ENCODE measurements around the gene LRRC3.

LRRC3 gene

DNA sequence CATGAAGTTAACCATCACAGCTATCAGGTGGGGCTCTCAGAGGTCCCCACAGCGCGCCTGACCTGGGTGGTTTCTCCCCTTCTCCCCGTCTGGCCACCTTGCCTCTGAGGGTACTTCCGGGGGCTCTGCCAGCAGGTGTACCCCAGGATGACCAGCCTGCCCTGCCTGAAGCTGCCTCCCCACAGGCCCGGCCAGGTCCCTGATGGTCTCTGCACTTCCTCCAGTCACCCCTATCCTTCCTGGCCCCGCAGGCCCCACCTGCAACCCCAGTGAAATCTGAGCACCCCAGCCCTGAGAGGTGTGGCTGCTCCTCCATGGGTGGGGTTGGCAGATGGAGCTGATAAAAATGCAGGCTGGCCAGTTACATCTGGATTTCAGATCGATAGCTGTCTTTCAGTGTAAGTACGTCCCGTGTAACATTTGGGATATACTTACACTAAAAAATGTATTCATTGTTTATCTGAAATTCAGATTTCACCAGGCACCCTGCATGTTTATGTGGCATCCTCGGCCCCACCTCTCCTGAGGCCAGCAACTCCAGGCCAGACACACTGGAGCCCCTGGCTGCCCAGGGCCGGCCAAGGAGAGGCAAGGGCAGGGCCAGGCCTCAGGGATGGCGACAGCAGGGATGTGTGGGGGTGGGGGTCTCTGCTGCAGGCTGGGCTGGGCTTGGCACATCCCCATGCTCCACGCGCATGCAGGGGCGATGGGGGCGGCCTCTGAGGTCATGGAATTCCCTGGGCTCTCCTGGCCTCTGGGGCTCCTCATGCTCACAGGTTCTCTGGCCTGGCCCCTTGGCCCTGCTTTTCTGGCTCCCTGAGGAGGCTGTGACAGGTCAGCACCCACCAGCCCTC lies 25.1 kb downstream of the LRRC3 start:
- TF ChIP-seq, protein P1, sequence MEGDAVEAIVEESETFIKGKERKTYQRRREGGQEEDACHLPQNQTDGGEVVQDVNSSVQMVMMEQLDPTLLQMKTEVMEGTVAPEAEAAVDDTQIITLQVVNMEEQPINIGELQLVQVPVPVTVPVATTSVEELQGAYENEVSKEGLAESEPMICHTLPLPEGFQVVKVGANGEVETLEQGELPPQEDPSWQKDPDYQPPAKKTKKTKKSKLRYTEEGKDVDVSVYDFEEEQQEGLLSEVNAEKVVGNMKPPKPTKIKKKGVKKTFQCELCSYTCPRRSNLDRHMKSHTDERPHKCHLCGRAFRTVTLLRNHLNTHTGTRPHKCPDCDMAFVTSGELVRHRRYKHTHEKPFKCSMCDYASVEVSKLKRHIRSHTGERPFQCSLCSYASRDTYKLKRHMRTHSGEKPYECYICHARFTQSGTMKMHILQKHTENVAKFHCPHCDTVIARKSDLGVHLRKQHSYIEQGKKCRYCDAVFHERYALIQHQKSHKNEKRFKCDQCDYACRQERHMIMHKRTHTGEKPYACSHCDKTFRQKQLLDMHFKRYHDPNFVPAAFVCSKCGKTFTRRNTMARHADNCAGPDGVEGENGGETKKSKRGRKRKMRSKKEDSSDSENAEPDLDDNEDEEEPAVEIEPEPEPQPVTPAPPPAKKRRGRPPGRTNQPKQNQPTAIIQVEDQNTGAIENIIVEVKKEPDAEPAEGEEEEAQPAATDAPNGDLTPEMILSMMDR (IDR thresholded peaks at IDR 0.05; ENCODE audit: borderline replicate concordance, insufficient read depth, low read depth, low read length) = no peak

DNA sequence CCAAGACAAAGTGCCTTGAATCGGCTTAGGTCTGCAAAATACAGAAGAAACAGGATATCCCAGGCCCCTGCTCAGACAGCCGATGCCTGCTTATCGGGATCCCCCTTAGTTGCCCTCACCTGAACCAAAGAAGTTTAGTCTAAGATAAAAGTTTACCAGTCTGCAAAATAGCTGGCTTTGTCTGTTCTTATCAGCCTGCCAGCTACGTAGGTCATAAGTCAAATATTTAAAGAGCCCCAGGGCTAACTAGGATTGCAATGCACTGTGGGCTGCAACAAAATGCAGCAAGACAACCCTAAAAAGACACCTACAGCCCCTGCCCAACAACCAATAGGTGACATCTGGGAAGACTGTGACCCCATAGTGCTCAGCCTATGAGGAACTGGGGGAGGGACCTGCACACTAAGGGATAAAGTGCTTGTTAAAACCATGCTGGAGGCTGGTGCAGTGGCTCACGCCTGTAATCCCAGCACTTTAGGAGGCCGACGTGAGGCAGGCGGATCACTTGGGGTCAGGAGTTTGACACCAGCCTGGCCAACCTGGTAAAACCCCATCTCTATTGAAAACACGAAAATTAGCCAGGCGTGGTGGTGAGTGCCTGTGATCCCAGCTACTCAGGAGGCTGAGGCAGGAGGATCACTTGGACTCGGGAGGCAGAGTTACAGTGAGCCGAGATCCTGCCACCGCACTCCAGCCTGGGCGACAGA lies 27.4 kb downstream of the LRRC3 start:
- TF ChIP-seq, protein P1 (IDR thresholded peaks at IDR 0.05; ENCODE audit: borderline replicate concordance, insufficient read depth, low read depth, low read length) = no peak
- no peak overlapping the region for H3K4me3 ChIP-seq (ENCODE audit: low read depth, low read length)

More for the DNA sequence above, 25.1 kb downstream of the LRRC3 start:
- no peak overlapping the region for H3K4me3 ChIP-seq (ENCODE audit: low read depth, low read length)

DNA sequence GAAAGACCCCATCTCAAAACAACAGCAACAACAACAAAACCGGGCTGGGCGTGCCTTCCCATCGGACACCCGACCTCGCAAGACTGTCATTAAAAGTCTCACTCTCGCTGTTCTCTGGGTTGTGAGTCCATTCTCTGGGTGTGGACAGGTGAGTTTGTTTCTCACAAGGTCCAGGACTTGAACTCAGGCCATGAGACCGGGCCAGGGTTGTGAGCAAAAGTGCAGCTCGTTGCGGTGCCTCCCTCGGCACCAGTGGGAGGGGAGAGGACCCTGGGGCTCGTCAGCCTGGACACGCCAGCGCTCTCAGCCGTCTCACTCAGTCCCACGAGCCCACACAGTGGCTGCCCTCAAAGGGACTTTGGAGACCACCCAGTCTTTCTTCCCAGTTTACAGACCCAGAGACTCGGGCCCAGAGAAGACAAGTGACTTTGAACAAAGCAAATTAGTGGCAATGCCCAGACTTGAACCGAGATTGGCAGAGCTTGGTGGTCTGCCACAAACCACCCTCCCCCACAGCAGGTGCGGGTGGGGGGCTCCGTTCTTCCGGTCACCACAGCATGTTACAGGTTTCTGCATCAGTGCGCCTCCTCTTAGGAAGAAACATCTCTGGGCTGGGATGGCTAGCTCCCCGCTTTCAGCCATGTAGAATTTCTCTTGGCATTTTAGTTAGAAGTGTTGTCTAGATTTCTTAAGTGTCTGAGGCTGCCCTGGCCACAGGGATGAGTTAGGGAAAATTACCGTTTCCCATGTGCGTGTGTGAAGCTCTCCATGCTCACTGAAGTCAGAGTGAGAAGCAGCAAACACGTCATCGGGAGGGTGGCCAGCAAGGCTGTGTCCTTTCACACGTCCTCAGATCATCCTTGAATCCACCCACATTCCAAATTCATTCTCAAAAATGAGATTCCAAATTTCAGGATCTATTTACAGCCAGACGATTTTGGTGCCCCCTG lies 28.3 kb downstream of the LRRC3 start:
- TF ChIP-seq, protein P1 (IDR thresholded peaks at IDR 0.05; ENCODE audit: borderline replicate concordance, insufficient read depth, low read depth, low read length) = no peak

DNA sequence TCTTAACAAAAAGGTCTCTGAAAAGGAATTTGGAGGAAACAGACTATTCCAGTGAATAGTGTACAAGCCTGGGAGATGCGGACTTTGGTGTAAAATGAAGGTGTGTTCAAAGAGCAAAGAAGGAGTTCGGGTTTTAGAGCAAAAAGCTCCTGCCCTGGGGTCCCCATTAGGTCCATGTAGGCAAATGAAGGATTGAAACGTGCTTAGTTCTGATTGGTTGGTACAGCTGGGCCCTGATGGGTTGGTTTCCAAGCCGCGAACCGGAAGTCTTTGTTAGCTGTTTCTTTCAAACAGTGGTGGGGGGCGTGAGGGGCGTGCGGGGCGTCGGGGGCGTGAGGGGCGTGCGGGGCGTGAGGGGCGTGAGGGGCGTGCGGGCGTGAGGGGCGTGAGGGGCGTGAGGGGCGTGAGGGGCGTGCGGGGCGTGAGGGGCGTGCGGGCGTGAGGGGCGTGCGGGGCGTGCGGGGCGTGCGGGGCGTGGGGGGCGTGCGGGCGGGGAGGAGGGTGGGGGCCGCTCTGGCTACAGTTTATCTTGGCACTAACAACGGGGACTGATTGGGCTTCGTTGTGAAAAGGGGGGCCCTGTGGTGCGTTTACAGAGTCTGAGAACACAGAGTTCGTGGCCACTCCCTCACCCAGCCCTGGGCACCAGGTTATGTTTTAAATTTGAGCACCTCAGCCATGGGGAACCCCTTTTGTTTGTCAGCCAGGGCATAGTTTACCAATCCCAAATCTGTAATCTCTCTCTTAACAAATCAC lies 29.4 kb downstream of the LRRC3 start:
- TF ChIP-seq, protein P1 (IDR thresholded peaks at IDR 0.05; ENCODE audit: borderline replicate concordance, insufficient read depth, low read depth, low read length) = no peak
- H3K4me3 ChIP-seq (ENCODE audit: low read depth, low read length) = no peak overlapping the region

More for the DNA sequence above, 28.3 kb downstream of the LRRC3 start:
- H3K4me3 ChIP-seq (ENCODE audit: low read depth, low read length) = no peak overlapping the region

DNA sequence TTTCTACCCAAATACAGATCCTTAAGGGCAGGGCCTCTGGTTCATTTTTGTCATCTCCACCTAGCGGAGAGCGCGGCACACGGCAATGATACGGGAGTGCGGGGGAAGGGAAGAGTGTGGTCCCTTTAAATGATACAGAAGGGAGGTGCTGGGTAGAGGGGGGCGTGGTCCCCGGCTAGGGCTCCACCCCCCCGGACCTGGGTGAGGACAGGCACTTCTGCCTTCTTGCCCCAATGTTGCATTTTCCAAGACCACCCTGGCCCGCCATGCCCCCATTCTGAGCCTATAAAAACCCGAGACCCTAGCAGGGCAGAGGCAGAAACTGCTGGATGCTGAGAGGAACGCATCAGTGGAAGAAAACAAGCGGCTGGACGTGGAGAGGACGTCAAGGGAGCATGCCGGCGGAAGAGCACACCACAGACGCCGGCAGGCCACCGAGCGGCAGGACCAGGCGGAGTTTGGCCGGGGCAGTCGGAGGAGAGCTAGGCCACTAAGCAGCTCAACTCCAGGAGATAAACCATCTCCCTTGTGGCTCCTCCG lies 30.0 kb downstream of the LRRC3 start:
- no peak overlapping the region for H3K4me3 ChIP-seq (ENCODE audit: low read depth, low read length)
- TF ChIP-seq, protein P1 (IDR thresholded peaks at IDR 0.05; ENCODE audit: borderline replicate concordance, insufficient read depth, low read depth, low read length) = no peak

DNA sequence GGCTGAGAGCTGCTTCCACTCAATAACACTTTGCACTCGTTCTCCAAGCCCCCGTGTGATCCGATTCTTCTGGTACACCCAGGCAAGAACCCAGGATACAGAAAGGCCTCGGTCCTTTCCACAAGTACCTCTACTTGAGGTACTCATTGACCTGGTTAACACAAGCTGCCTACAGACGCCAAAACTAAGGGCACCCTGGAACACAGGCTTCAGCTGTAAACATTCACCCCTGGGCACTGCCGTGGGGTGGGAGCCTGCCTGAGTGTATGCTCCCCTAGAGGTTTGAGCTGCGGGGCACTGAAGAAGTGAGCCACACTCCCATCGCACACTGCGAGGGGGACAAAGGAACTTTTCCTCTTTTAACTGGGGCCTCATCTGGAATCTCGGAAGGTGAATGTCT lies 30.5 kb downstream of the LRRC3 start:
- no peak overlapping the region for H3K4me3 ChIP-seq (ENCODE audit: low read depth, low read length)
- TF ChIP-seq, protein P1 (IDR thresholded peaks at IDR 0.05; ENCODE audit: borderline replicate concordance, insufficient read depth, low read depth, low read length) = no peak
